ENCODE measurements around the gene PICALM. TPM values are rescaled to one million over a fixed set of nuclear protein-coding genes. Genes with fewer than 3 reads are reported as not detected.
A peak's percentile ranks its signal among the peaks of the same experiment; 100 is the strongest.

PICALM gene
- total and polyA plus RNA-seq, 4 donors = 56.8 to 454 (median 152) TPM

- Histone ChIP-seq H3K27me3 (ENCODE audit: control insufficient read depth in 3 of 3, insufficient read depth in 3 of 3, low read length in 2 of 3) (no peaks in the 10 kb centered on the region), H3K27ac (ENCODE audit: low read depth in 1 of 2, low read length in 1 of 2) (no peak overlapping the region), H3K36me3 (ENCODE audit: control insufficient read depth in 4 of 4, insufficient read depth in 4 of 4, low read length in 4 of 4) (no peaks in the 10 kb centered on the region), H3K9ac (ENCODE audit: insufficient read depth in 1 of 2, low read length in 2 of 2) (no peak overlapping the region), H3K4me3 (no peak overlapping the region), H3K9me3 (ENCODE audit: control insufficient read depth in 4 of 4, insufficient read depth in 3 of 4, low read length in 3 of 4) (no peaks in the 10 kb centered on the region), H3K4me1 (ENCODE audit: control insufficient read depth in 5 of 5, insufficient read depth in 5 of 5, low read length in 5 of 5) (no peaks in the 10 kb centered on the region)
- ATAC-seq (ENCODE audit: insufficient read depth, low FRiP score) (no peak), DNase-seq (no peak)
- WGBS, 2 donors = 87 to 89% methylated on average over 1 of the region's 1 CpG
- TF ChIP-seq CTCF (IDR thresholded peaks at IDR 0.05; ENCODE audit: control extremely low read depth, extremely low read depth) = no peak
Measured at GRCh38 chr11:85922367-85922766, 146.5 kb downstream of the PICALM start.

DNA sequence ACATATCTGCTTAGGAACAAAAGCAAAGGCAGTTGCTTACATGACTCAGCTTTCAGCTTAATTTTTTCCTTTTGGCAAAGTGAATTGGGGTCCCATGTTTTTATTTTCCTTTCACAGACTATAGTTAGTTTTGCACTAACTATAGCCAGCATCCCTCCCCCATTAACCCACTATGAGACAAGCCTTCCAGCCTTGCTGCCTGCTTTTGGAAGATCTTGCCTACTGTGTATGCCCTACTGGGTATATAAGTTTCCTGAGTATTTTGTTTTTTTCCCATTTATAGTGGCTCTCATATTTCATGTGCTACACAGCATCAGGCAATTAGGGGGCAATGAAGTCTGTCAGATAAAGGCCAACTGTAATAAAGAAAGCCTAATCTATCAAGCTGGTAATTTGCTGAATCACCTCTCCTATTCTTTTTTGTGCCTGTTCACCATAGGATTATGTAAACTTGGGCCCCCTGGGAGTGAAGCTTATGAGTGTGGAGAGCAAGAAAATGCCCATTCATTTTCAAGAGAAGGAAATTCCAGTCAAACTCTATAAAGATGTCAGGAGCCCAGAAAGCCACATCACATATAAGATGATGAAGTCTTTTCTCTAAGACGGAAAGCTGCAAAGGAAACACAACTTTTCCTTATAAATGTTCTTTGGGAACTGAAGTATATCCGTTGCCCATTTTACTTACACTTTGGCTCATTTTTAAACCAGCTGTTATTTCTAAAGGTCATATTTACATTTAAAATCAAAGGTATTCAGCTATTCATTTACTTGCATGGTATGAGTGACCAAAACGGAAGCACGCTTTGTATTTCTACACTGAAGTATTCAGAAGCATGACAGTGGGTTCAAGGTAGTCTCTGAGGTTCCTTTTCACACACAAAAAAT lies 149.7 kb downstream of the PICALM start:
- 63 to 87% methylated on average over 4 of the region's 4 CpGs for WGBS, 2 donors
- H3K4me3 ChIP-seq = no peak overlapping the region
- H3K36me3 ChIP-seq (ENCODE audit: control insufficient read depth in 4 of 4, insufficient read depth in 4 of 4, low read length in 4 of 4) = no peaks in the 10 kb centered on the region
- ATAC-seq (ENCODE audit: insufficient read depth, low FRiP score) (no peak), DNase-seq (peak in 1 of 3 donors; percentile 2)
- H3K9me3 ChIP-seq (ENCODE audit: control insufficient read depth in 4 of 4, insufficient read depth in 3 of 4, low read length in 3 of 4) = peaks cover 0 to 3% (median 1%) of the 10 kb centered on the region in 4 donors
- H3K9ac ChIP-seq (ENCODE audit: insufficient read depth in 1 of 2, low read length in 2 of 2) = no peak overlapping the region
- no peak overlapping the region for H3K27ac ChIP-seq (ENCODE audit: low read depth in 1 of 2, low read length in 1 of 2)
- TF ChIP-seq CTCF (IDR thresholded peaks at IDR 0.05; ENCODE audit: control extremely low read depth, extremely low read depth) = no peak
- no peaks in the 10 kb centered on the region for H3K4me1 ChIP-seq (ENCODE audit: control insufficient read depth in 5 of 5, insufficient read depth in 5 of 5, low read length in 5 of 5)
- H3K27me3 ChIP-seq (ENCODE audit: control insufficient read depth in 3 of 3, insufficient read depth in 3 of 3, low read length in 2 of 3) = no peaks in the 10 kb centered on the region

DNA sequence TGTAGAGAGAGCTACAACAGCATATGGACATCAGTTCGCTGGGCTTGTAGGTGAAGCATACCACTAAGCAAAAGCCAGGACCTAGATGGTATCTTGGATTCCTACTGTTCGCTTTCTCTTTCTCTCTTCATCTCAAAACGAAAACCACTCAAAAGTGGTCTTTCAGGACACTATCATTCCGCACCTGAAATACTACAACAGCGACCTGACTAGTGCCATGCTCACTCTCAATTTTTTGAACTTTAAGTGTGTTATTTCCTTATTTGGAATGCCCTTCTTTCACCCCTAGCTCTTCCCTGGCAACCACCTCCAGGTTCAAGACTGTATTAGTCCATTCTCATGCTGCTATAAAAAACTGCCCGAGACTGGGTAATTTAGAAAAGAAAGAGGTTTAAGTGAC lies 154.5 kb downstream of the PICALM start:
- no peak for DNase-seq
- H3K4me3 ChIP-seq = no peak overlapping the region
- no peaks in the 10 kb centered on the region for H3K4me1 ChIP-seq (ENCODE audit: control insufficient read depth in 5 of 5, insufficient read depth in 5 of 5, low read length in 5 of 5)
- H3K9me3 ChIP-seq (ENCODE audit: control insufficient read depth in 4 of 4, insufficient read depth in 3 of 4, low read length in 3 of 4) = peaks cover 0 to 3% (median 1%) of the 10 kb centered on the region in 4 donors
- no peak for ATAC-seq (ENCODE audit: insufficient read depth, low FRiP score)
- H3K27ac ChIP-seq (ENCODE audit: low read depth in 1 of 2, low read length in 1 of 2) = no peak overlapping the region
- no peaks in the 10 kb centered on the region for H3K27me3 ChIP-seq (ENCODE audit: control insufficient read depth in 3 of 3, insufficient read depth in 3 of 3, low read length in 2 of 3)
- WGBS, 2 donors = 89 to 95% methylated on average over 6 of the region's 6 CpGs
- no peak overlapping the region for H3K9ac ChIP-seq (ENCODE audit: insufficient read depth in 1 of 2, low read length in 2 of 2)
- no peaks in the 10 kb centered on the region for H3K36me3 ChIP-seq (ENCODE audit: control insufficient read depth in 4 of 4, insufficient read depth in 4 of 4, low read length in 4 of 4)
- TF ChIP-seq CTCF (IDR thresholded peaks at IDR 0.05; ENCODE audit: control extremely low read depth, extremely low read depth) = no peak

Measured in lung (tissue), 12 donors.